Neural progenitor cell (in vitro differentiated cells): Measurements from ENCODE around the gene ADGRE2.

Experiments used
- EZH2 ChIP-seq: fragments of 200-600 bp; sonication (generic); IDR thresholded peaks from 2 replicates; pipeline ENCODE4 v1.6.1; 2017; ENCODE audit warnings: antibody characterized with exemption, mild to moderate bottlenecking, moderate library complexity
- EZH2phosphoT487 ChIP-seq: fragments of 200-600 bp; sonication (generic); IDR thresholded peaks from 2 replicates; pipeline ENCODE4 v1.6.1; 2017; ENCODE audit warnings: antibody characterized with exemption
- TF ChIP-seq, protein P1 (sequence below): fragments of 200-600 bp; sonication (generic); IDR thresholded peaks from 2 replicates; pipeline ENCODE4 v1.5.1; 2017; ENCODE audit warnings: antibody characterized with exemption, mild to moderate bottlenecking

DNA sequence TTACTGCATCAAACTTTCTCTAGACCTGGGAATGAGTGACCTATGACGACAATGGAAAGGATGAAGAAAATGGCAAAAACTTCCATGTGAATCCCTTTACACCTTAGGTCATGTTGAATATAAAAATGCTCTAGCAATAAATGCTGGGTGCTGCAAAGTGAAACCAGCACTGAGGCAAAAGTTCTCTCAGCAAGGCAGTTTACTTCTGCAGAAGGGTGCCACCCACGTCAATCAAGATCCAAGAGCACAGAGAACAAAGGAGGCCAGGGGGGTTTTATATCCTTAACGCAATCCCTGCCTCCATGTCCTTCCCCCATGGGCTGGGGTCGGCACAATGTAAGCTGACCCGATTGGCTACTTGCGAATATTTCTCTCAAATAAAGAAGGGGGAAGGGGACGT, 49.8 kb downstream of the ADGRE2 start:
- TF ChIP-seq, protein P1, sequence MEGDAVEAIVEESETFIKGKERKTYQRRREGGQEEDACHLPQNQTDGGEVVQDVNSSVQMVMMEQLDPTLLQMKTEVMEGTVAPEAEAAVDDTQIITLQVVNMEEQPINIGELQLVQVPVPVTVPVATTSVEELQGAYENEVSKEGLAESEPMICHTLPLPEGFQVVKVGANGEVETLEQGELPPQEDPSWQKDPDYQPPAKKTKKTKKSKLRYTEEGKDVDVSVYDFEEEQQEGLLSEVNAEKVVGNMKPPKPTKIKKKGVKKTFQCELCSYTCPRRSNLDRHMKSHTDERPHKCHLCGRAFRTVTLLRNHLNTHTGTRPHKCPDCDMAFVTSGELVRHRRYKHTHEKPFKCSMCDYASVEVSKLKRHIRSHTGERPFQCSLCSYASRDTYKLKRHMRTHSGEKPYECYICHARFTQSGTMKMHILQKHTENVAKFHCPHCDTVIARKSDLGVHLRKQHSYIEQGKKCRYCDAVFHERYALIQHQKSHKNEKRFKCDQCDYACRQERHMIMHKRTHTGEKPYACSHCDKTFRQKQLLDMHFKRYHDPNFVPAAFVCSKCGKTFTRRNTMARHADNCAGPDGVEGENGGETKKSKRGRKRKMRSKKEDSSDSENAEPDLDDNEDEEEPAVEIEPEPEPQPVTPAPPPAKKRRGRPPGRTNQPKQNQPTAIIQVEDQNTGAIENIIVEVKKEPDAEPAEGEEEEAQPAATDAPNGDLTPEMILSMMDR: no peak
- TF ChIP-seq EZH2 (no peak), EZH2phosphoT487 (no peak)
